GM19463 (cell line): ENCODE measurements around the gene CALD1.

Experiments
- ATAC-seq: cut with Tn5 transposase; IDR thresholded peaks from one replicate; pipeline ENCODE4 v1.9.1; 2021; ENCODE audit warnings: mild to moderate bottlenecking, moderate library complexity; ENCODE audit not compliant: unreplicated experiment

The CALD1 gene

GRCh38 chr7:134856691-134857090 lies 77.3 kb downstream of the CALD1 start:
- ATAC-seq, result no peak

GRCh38 chr7:134857958-134858357 lies 78.5 kb downstream of the CALD1 start:
- ATAC-seq, result no peak

GRCh38 chr7:134859783-134860182 lies 80.3 kb downstream of the CALD1 start:
- no peak for ATAC-seq

- ATAC-seq, result peak; percentile 85
These were observed 85.8 kb downstream of the CALD1 start for GRCh38 chr7:134865001-134865845.

GRCh38 chr7:134866617-134867016 lies 87.2 kb downstream of the CALD1 start:
- ATAC-seq, result no peak

- no peak for ATAC-seq
These were observed 90.7 kb downstream of the CALD1 start for GRCh38 chr7:134870156-134870555.

- ATAC-seq, result no peak
These were observed 91.3 kb downstream of the CALD1 start for GRCh38 chr7:134870781-134871180.

- ATAC-seq, result no peak
These were observed 93.8 kb downstream of the CALD1 start for GRCh38 chr7:134873253-134873652.

- ATAC-seq, result no peak
These were observed 95.0 kb downstream of the CALD1 start for GRCh38 chr7:134874407-134874806.

- no peak for ATAC-seq
These were observed 96.4 kb downstream of the CALD1 start for GRCh38 chr7:134875867-134876266.

- ATAC-seq, result no peak
These were observed 99.4 kb downstream of the CALD1 start for GRCh38 chr7:134878746-134879357.

- no peak for ATAC-seq
These were observed 100.5 kb downstream of the CALD1 start for GRCh38 chr7:134879815-134880475.

GRCh38 chr7:134882481-134882880 lies 103.0 kb downstream of the CALD1 start:
- no peak for ATAC-seq

GRCh38 chr7:134885967-134886352 lies 106.5 kb downstream of the CALD1 start:
- ATAC-seq, result no peak

- ATAC-seq, result no peak
These were observed 107.1 kb downstream of the CALD1 start for GRCh38 chr7:134886353-134887057.

GRCh38 chr7:134887523-134887922 lies 108.1 kb downstream of the CALD1 start:
- no peak for ATAC-seq

GRCh38 chr7:134888141-134888740 lies 108.8 kb downstream of the CALD1 start:
- no peak for ATAC-seq

- no peak for ATAC-seq
These were observed 111.1 kb downstream of the CALD1 start for GRCh38 chr7:134890246-134891240.

GRCh38 chr7:134891262-134891695 lies 111.8 kb downstream of the CALD1 start:
- no peak for ATAC-seq
